ENCODE results near the gene NIPAL1.

NIPAL1 gene

DNA sequence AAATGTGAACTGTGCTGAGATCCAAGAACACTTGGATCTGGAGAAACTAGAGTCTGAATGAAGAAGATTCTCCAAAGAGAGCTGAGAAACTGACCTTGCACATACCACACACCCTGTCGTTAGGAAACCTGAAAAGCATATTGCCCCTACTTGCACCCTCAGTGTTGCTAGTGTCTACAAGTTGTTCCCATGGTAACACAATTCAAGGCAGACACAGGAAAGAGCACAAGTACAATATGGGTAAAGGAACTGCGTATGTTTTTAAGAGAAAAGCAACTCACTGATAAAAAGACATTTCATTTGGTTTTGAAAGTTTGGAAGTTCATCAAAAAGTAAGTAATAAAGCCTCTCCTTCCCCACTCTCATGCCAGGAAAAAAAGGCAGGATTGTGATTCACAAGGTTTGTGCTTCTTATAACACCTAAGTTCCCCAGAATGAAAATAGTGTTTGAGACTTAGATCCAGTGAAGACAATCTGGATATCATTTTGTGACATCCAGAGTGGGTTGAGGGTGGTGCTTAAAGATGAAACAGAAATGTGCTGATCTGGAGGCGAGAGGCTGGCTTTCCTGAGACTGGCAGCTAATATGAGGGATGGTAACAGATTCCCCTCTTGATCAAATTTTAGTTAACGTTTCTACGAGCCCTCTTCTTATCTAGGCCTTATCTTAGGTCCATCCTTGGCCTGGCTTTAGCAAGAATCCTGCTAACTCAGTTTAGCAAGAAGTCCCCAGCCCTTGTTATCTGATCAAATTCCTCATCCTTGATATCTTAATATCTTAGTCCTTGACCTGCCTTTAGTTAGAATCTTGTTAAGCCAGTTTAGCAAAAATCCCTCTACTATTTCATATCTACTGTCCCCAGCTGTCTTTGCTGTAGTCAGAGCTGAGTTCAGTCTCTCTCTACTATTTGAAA lies 42.3 kb downstream of the NIPAL1 start:
- Mint-ChIP-seq H3K4me3 (no peak overlapping the region), H3K4me1 (no peaks in the 10 kb centered on the region), H3K27me3 (peaks cover 17% of the 10 kb centered on the region), H3K27ac (no peak overlapping the region), H3K9me3 (peaks cover 4% of the 10 kb centered on the region), H3K36me3 (peaks cover 4% of the 10 kb centered on the region)
- ATAC-seq (ENCODE audit: low read depth) (no peak), DNase-seq (ENCODE audit: low spot score in 2 of 2) (no peak)

DNA sequence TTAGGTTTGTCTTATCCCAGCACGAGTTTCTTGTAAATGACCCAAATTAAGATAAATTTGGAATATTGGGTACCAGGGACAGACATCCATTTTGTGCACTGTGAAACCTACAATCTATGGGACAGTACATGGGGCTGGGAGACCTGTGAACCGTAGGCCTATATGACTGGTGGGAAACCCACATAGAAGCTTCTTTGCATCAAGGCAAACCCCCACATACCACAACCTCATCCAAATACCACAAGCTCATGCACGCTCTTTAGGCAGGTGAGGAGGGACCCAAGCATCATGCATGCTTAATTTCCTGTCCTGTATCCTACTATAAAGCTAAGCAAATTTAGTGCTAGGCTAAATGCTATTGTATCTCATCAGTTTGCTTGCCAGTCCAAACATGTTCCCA lies 47.8 kb downstream of the NIPAL1 start:
- peaks cover 9% of the 10 kb centered on the region for H3K27me3 Mint-ChIP-seq
- ATAC-seq (ENCODE audit: low read depth) (peak; percentile 14), DNase-seq (ENCODE audit: low spot score in 2 of 2) (no peak)
- H3K4me3 Mint-ChIP-seq = no peak overlapping the region
- no peak overlapping the region for H3K27ac Mint-ChIP-seq
- peaks cover 4% of the 10 kb centered on the region for H3K9me3 Mint-ChIP-seq
- peaks cover 3% of the 10 kb centered on the region for H3K36me3 Mint-ChIP-seq
- H3K4me1 Mint-ChIP-seq = no peaks in the 10 kb centered on the region

DNA sequence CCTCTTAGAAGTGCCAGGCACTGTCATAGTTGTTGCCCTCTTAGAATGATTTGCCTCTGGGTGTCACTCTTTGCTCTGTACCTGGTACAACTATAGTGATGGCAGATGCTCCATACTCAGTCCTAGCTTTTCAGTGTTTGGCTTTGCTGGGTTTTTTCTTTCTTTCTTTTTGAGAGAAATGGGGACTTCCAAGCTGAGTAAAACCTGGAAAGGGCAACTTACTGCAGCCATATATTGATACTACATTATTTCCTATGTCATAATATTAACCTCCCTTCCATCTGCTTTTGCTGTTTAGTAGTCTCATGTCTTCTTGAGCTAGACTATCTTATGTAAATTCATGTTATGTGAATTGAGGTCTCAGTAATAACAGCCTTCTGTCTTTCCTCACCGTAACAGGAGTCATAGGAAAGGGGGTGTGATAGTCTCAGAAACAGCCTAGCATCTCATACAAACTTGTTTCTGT lies 49.0 kb downstream of the NIPAL1 start:
- DNase-seq (ENCODE audit: low spot score in 2 of 2) = no peak
- no peak for ATAC-seq (ENCODE audit: low read depth)
- Mint-ChIP-seq H3K9me3 (peaks cover 3% of the 10 kb centered on the region), H3K4me3 (no peak overlapping the region), H3K36me3 (peaks cover 3% of the 10 kb centered on the region), H3K27ac (no peak overlapping the region), H3K4me1 (no peaks in the 10 kb centered on the region), H3K27me3 (peaks cover 1% of the 10 kb centered on the region)

DNA sequence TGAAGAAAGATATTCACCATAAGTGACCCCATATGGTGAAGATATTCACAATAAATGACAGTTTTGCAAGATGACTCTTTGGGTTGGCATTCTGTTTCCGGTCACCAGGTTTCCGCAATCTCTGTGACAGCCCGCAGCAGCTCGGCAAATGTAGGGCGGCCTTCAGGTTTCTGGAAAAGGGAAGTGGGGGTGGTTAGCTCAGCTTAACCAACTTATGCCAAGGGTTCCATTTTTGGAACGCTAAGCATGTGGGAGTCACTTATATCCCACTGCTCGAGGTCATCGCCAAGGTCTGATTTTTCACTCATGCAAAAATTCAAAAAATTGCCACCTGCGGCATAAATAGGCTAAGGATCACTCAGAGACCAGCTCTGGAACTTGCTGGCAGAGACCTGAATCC lies 51.0 kb downstream of the NIPAL1 start:
- no peak overlapping the region for H3K27ac Mint-ChIP-seq
- ATAC-seq (ENCODE audit: low read depth) = no peak

DNA sequence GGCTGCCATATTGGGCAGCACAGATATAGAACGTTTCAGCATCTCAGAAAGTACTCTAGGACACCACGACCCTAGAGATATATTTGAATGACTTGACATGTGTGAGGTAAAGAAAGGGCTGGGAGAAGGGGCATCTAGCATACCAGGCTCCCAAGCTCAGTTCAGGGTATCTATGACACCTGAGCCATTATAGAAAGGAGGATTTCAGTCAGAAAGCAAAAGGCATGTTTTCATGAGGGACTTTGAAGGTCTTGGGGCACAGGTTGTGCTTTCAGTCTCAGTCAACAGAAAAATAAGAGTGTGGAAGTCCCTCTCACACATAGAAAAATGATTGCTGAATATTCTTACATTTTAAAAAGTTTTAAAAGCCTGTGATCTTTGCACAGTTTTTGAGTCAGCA lies 51.6 kb downstream of the NIPAL1 start:
- Mint-ChIP-seq H3K27ac (no peak overlapping the region), H3K36me3 (no peaks in the 10 kb centered on the region), H3K4me3 (no peak overlapping the region)

More for the DNA sequence above, 51.0 kb downstream of the NIPAL1 start:
- Mint-ChIP-seq H3K36me3 (no peaks in the 10 kb centered on the region), H3K9me3 (no peaks in the 10 kb centered on the region), H3K4me3 (no peak overlapping the region), H3K27me3 (no peaks in the 10 kb centered on the region), H3K4me1 (no peaks in the 10 kb centered on the region)
- DNase-seq (ENCODE audit: low spot score in 2 of 2) = no peak

DNA sequence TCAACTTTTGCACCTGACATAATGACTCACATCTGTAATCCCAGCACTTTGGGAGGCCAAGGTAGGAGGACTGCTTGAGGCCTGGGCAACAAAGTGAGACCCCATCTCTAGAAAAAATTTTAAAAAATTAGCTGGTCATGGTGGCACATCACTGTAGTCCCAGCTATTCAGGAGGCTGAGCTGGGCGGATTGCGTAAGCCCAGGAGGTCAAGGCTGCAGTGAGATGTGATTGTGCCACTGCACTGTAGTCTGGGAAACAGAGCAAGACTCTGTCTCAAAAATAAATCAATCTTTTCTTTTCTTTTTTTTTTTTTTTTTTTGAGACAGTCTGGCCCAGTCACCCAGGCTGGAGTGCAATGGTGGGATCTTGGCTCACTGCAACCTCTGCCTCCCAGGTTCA lies 52.5 kb downstream of the NIPAL1 start:
- no peak for DNase-seq (ENCODE audit: low spot score in 2 of 2)
- no peak overlapping the region for H3K4me3 Mint-ChIP-seq
- no peaks in the 10 kb centered on the region for H3K27me3 Mint-ChIP-seq
- H3K4me1 Mint-ChIP-seq = no peaks in the 10 kb centered on the region
- no peaks in the 10 kb centered on the region for H3K9me3 Mint-ChIP-seq
- H3K27ac Mint-ChIP-seq = no peak overlapping the region
- H3K36me3 Mint-ChIP-seq = no peaks in the 10 kb centered on the region
- no peak for ATAC-seq (ENCODE audit: low read depth)

More for the DNA sequence above, 51.6 kb downstream of the NIPAL1 start:
- no peaks in the 10 kb centered on the region for H3K9me3 Mint-ChIP-seq
- ATAC-seq (ENCODE audit: low read depth) = no peak
- no peak for DNase-seq (ENCODE audit: low spot score in 2 of 2)
- H3K27me3 Mint-ChIP-seq = no peaks in the 10 kb centered on the region
- no peaks in the 10 kb centered on the region for H3K4me1 Mint-ChIP-seq

DNA sequence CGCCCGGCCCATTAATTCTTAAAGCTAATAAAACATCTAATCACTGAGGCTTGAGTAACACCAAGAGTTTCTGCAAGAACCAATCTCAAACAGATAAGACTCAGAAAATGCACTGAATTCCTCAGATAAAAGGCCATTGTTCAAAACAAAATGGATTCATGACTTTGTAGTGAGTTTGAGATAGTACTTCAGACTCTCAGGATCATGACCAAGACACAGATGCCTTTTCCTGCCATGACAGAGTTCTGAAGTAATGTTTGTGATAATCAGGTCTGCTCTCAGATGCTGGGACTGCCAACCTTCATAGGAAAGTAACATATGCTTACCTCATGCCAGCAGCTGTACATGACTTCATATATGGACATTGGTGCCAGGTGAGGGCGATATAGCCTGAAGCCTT lies 54.6 kb downstream of the NIPAL1 start:
- H3K36me3 Mint-ChIP-seq = no peaks in the 10 kb centered on the region
- no peaks in the 10 kb centered on the region for H3K27me3 Mint-ChIP-seq
- DNase-seq (ENCODE audit: low spot score in 2 of 2) (no peak), ATAC-seq (ENCODE audit: low read depth) (no peak)
- H3K27ac Mint-ChIP-seq = no peak overlapping the region
- H3K4me1 Mint-ChIP-seq = no peaks in the 10 kb centered on the region
- H3K9me3 Mint-ChIP-seq = no peaks in the 10 kb centered on the region
- no peak overlapping the region for H3K4me3 Mint-ChIP-seq

DNA sequence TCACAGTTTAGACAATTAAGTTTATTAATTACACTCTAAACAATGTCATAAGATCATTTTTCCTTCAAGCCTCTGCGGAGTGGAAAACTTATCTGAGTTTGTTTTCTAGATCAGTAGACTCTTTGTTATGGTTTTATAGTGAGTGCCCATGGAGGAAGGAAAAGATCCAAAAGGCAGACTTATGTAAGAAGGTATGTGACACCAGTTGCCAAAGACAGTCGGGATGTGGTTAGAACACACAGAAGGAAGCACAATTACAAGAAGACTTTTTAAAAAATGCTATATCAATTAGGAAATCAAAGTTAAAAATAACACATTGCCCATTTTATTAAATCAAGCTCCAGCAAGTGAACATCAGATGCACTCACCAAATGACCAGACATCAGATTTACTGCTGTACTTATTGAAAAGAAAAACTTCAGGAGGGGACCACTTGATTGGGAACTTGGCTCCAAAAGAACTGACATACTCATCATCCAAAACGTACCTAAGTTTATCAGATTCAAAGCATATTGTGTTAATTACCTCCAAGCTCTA lies 57.1 kb downstream of the NIPAL1 start:
- ATAC-seq (ENCODE audit: low read depth) (no peak), DNase-seq (ENCODE audit: low spot score in 2 of 2) (no peak)
- Mint-ChIP-seq H3K36me3 (no peaks in the 10 kb centered on the region), H3K9me3 (no peaks in the 10 kb centered on the region), H3K4me3 (no peak overlapping the region), H3K4me1 (no peaks in the 10 kb centered on the region), H3K27ac (no peak overlapping the region), H3K27me3 (no peaks in the 10 kb centered on the region)

DNA sequence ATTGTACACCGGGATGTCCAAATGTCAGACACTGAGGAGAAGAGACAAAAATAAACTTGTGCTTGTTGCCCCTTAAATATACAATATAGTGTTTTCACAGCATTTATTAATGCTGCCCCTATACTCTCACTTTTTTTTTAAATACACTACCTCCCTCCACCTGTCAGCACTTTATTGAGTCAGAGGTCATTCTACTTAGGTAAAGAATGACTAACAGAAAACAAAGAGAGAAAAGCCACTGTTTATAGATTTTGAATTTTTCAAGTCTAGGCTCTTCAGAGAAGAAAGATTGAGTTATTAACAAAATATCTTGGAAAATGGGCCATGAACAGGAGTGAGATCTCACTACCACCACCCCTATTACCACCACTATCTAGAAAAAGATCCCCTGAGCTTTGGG lies 58.1 kb downstream of the NIPAL1 start:
- Mint-ChIP-seq H3K9me3 (no peaks in the 10 kb centered on the region), H3K4me1 (no peaks in the 10 kb centered on the region), H3K27ac (no peak overlapping the region), H3K27me3 (no peaks in the 10 kb centered on the region), H3K4me3 (no peak overlapping the region), H3K36me3 (no peaks in the 10 kb centered on the region)
- ATAC-seq (ENCODE audit: low read depth) (no peak), DNase-seq (ENCODE audit: low spot score in 2 of 2) (no peak)

DNA sequence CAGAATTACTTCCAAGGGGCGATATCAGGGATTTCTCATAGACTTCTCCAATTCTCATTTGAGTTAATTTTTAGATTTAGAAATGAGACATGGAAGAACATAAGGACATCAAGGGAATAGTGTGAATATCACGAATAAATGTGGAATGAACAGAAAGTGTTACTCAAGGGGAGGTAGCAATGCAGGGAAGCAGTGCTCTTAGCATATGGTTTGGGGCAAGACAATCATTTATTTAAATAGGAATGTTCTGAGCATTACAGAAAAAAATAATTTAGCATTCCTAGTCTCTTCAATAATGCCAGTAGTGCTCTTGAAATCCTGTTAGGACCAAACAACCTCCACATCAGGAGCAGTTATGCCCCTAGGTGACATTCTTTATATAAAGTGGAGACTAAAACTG lies 61.9 kb downstream of the NIPAL1 start:
- H3K27ac Mint-ChIP-seq = no peak overlapping the region

DNA sequence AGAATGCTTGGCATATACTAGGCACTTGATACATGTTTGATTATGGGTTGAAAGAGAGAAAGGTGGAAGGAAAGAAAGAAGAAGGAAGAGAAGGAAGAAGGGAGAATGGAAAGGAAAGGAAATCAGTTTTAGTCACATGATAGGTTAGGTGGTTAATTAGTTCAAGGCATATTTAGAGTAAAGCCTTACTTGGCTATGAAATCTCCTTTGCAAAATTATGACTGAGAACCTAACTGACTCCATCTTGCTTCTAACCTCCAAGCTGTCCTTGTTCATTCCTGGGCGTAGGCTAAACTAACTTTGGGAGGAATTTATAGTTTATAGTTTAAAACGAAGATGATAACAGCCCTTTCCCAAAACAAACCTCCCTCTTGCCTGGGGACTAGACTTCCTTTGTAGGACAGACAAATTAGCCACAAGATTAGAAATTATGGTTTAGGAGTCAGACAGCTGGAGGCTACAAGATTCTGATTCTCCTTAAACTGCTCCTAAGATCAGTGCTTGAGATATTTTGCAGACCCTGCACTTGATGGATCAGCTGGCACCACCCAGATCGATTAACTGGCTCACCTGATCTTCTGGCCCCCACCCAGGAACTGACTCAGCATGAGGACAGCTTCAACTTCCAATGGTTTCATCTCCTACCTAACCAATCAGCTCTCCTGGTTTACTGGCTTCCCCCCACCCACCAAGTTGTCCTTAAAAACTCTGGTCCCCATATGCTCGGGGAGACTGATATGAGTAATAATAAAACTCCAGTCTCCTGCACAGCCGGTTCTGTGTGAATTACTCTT lies 62.5 kb downstream of the NIPAL1 start:
- no peak for DNase-seq (ENCODE audit: low spot score in 2 of 2)
- Mint-ChIP-seq H3K36me3 (no peaks in the 10 kb centered on the region), H3K27me3 (no peaks in the 10 kb centered on the region), H3K4me1 (no peaks in the 10 kb centered on the region), H3K4me3 (no peak overlapping the region), H3K9me3 (no peaks in the 10 kb centered on the region), H3K27ac (no peak overlapping the region)
- ATAC-seq (ENCODE audit: low read depth) = no peak

More for the DNA sequence above, 61.9 kb downstream of the NIPAL1 start:
- no peaks in the 10 kb centered on the region for H3K27me3 Mint-ChIP-seq
- ATAC-seq (ENCODE audit: low read depth) (no peak), DNase-seq (ENCODE audit: low spot score in 2 of 2) (no peak)
- H3K4me3 Mint-ChIP-seq = no peak overlapping the region
- no peaks in the 10 kb centered on the region for H3K36me3 Mint-ChIP-seq
- no peaks in the 10 kb centered on the region for H3K9me3 Mint-ChIP-seq
- no peaks in the 10 kb centered on the region for H3K4me1 Mint-ChIP-seq

DNA sequence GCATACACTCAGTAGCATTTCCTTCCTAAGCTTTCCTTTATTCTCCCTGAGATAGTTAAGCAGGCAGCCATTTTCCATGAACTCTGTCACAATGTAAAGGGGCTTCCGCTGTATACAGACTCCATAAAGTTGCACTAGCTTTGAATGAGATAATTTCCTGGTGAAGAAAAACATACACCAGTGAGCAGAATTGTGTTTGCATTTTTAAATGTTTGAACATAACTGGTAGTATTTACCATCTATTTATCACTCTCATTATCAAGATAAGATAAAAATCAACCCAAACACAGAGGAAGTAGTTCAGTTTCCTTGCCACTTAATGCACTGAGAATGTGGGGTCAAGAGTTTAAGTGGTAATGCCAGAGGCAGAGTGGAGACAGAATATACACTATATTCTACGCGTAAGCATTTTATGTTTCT lies 63.4 kb downstream of the NIPAL1 start:
- Mint-ChIP-seq H3K27ac (peak overlapping the region; percentile 60), H3K27me3 (no peaks in the 10 kb centered on the region), H3K4me1 (no peaks in the 10 kb centered on the region), H3K4me3 (no peak overlapping the region), H3K36me3 (no peaks in the 10 kb centered on the region), H3K9me3 (no peaks in the 10 kb centered on the region)
- ATAC-seq (ENCODE audit: low read depth) (no peak), DNase-seq (ENCODE audit: low spot score in 2 of 2) (no peak)

DNA sequence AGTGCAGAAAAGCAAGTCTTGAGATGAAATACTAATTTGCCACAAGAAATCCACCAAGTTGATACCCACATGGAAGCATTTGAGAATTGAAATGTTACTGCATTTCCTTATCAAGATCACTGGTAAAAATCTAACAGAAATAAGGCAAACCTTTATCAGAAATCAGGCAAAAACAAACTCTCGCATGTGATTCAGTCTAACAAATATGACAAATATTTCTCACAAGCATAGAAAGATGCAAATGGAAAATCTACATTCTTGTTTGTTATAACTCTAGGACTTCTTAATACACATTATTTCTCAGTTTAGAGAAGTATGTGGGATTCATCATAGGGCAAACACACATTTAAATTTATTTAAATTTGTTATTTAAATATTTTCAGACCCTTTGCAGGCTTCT lies 64.6 kb downstream of the NIPAL1 start:
- no peak overlapping the region for H3K27ac Mint-ChIP-seq
- H3K36me3 Mint-ChIP-seq = no peaks in the 10 kb centered on the region
- ATAC-seq (ENCODE audit: low read depth) (no peak), DNase-seq (ENCODE audit: low spot score in 2 of 2) (no peak)
- H3K4me1 Mint-ChIP-seq = no peaks in the 10 kb centered on the region
- no peak overlapping the region for H3K4me3 Mint-ChIP-seq
- no peaks in the 10 kb centered on the region for H3K9me3 Mint-ChIP-seq
- H3K27me3 Mint-ChIP-seq = no peaks in the 10 kb centered on the region

DNA sequence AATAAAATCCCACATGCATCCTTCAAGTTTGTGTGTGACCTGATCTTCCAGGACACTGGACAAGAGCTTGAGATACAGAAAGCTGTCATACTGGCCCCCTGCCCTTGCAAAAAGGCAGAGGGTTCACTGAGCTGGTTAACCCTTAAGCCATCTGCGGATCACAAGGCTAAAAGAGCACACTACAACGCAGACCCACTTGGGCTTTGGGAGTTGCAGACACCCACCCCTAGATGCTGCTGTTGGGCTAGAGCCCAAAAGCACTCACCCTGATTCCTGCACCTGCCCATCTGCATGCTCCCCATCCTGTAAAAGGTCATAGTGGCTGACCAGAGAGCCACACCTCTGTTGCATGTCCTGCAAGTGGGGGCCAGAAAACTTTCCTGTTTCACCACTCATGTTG lies 66.4 kb downstream of the NIPAL1 start:
- ATAC-seq (ENCODE audit: low read depth) = no peak
- H3K27me3 Mint-ChIP-seq = no peaks in the 10 kb centered on the region
- H3K27ac Mint-ChIP-seq = no peak overlapping the region
- H3K4me3 Mint-ChIP-seq = no peak overlapping the region
- no peaks in the 10 kb centered on the region for H3K4me1 Mint-ChIP-seq
- no peaks in the 10 kb centered on the region for H3K9me3 Mint-ChIP-seq
- DNase-seq (ENCODE audit: low spot score in 2 of 2) = no peak
- H3K36me3 Mint-ChIP-seq = no peaks in the 10 kb centered on the region

Data from memory B cell (primary cell).